K562 (cell line): Measurements from ENCODE around the gene RTP3. TPM values are rescaled to one million over a fixed set of nuclear protein-coding genes. Genes with fewer than 3 reads are reported as not detected.

Source experiments
- CHD4 ChIP-seq: fragments of 200-600 bp; sonication (generic); IDR thresholded peaks from 3 replicates; pipeline ENCODE4 v1.6.1; 2012; ENCODE audit warnings: low read depth, mild to moderate bottlenecking, mixed read lengths, low read length, inconsistent platforms; ENCODE audit not compliant: insufficient read depth, insufficient replicate concordance, poor library complexity, severe bottlenecking
- CTBP1 ChIP-seq: fragments of 450-650 bp; IDR thresholded peaks from 2 replicates; pipeline ENCODE4 v1.6.1; 2016; ENCODE audit warnings: borderline replicate concordance
- NFE2 ChIP-seq: IDR thresholded peaks from 2 replicates; pipeline ENCODE4 v1.6.1; 2014; ENCODE audit warnings: antibody characterized with exemption, low read depth
- PHF21A ChIP-seq: fragments of 450-650 bp; IDR thresholded peaks from 2 replicates; pipeline ENCODE4 v1.6.1; 2017; ENCODE audit warnings: low read depth, borderline replicate concordance
- SMARCA5 ChIP-seq: fragments of 450-650 bp; IDR thresholded peaks from 2 replicates; pipeline ENCODE4 v1.6.1; 2016
- ZNF589 ChIP-seq: fragments of 200-800 bp; sonication (Bioruptor generic); IDR thresholded peaks from 2 replicates; pipeline ENCODE4 v1.6.1; 2016; ENCODE audit warnings: low read depth, missing genetic modification characterization, missing compliant biosample characterization
- polyA plus RNA-seq, 8 experiments: library from polyadenylated mRNA; depleted of rRNA in 4 of 8; stranded (reverse) in 5 of 8; unstranded in 3 of 8; fragments of >200 nt; fragmentation: Nextera tagmentation in 2 of 8; fragmentation: Illumina TruSeq in 1 of 8; extraction: Ambion mirVana in 2 of 8; extraction: Trizol in 1 of 8; gene quantifications; 2 replicates each; pipeline versions ENCODE4 v1.2.1 to v1.2.3, GENCODE V29; 2011 to 2014; ENCODE audit warnings: inconsistent platforms in 1 of 8, missing spikeins in 1 of 8
- total RNA-seq, 7 experiments: library from RNA; depleted of rRNA in 6 of 7; stranded (reverse); fragments of >200 nt in 6 of 7; fragmentation: Illumina TruSeq in 2 of 7; extraction: Trizol in 2 of 7; gene quantifications; 2 replicates each; pipeline versions ENCODE4 v1.2.1 to v1.2.3, GENCODE V29; 2011 to 2021; ENCODE audit warnings: low replicate concordance in 1 of 7
- TF ChIP-seq, protein P1 (sequence below): sonication (generic); formaldehyde crosslinking; IDR thresholded peaks from 2 replicates; pipeline ENCODE4 v1.8.0; 2022; ENCODE audit warnings: mild to moderate bottlenecking, missing genetic modification reagents
- TF ChIP-seq, protein P2 (sequence below), 2 experiments: fragments of 450-650 bp; formaldehyde crosslinking in 1 of 2; IDR thresholded peaks; 2 replicates each; pipeline versions ENCODE4 v1.4.0 to v1.6.1; 2014 to 2020; ENCODE audit warnings: mild to moderate bottlenecking in 2 of 2, borderline replicate concordance in 1 of 2, low read depth in 1 of 2
- TF ChIP-seq, protein P3 (sequence below): IDR thresholded peaks from 2 replicates; pipeline ENCODE4 v1.6.1; 2011; ENCODE audit warnings: borderline replicate concordance, low read depth, mild to moderate bottlenecking, moderate library complexity, low read length; ENCODE audit not compliant: insufficient read depth, poor library complexity, severe bottlenecking
- TF ChIP-seq, protein P4 (sequence below): fragments of 450-650 bp; IDR thresholded peaks from 2 replicates; pipeline ENCODE4 v1.6.1; 2016; ENCODE audit warnings: mild to moderate bottlenecking
- TF ChIP-seq, protein P5 (sequence below): sonication (generic); formaldehyde crosslinking; IDR thresholded peaks from 2 replicates; pipeline ENCODE4 v1.9.0; 2022; ENCODE audit warnings: mild to moderate bottlenecking, missing genetic modification reagents

The RTP3 gene
- total and polyA plus RNA-seq, 9 of the 15 experiments (the other 6 are each of a cell fraction or from before 2014, with no cell fraction given) = not detected

DNA sequence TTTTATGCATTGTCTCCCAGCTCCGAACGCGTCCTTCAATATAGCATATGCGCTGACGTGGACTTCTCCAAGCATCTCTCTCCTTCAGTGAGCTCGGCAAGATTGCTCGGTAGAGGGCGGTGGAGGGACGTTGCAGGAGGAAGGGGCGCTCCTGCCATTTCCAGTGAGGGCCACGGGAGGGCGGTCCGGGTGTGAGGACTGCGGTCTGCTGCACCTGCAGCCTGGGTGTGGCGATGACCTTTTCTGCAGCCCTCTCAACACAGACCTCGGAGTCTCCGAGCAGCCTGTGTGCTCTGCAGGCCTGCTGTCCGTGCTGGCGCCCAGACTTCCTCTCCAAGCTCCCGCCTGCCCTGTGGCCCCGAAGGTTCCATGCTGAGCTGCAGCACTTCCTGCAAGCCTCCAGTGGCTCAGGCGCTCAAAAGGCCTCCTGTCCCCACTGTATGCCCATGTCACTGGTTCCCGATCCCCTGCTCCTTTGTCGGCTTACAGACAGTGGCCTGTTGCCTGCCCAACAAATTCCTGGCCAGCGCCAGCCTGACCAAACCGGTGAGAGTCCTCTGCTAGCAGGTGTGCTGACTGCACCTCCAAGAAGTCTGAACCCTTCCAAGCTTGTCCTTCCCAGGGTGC, 8.9 kb upstream of the RTP3 start (continued):
- TF ChIP-seq, protein P1, sequence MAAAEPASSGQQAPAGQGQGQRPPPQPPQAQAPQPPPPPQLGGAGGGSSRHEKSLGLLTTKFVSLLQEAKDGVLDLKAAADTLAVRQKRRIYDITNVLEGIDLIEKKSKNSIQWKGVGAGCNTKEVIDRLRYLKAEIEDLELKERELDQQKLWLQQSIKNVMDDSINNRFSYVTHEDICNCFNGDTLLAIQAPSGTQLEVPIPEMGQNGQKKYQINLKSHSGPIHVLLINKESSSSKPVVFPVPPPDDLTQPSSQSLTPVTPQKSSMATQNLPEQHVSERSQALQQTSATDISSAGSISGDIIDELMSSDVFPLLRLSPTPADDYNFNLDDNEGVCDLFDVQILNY (CRISPR knock-in tag) = peak; percentile 26; the same call in 1 of the 2 replicates
- TF ChIP-seq PHF21A = peak; percentile 74; the same call in 1 of the 2 replicates
- TF ChIP-seq CTBP1 = peak; percentile 99
- peak; percentile 7; the same call in 1 of the 2 replicates for TF ChIP-seq NFE2
- no peak for TF ChIP-seq CHD4
- TF ChIP-seq, protein P2, sequence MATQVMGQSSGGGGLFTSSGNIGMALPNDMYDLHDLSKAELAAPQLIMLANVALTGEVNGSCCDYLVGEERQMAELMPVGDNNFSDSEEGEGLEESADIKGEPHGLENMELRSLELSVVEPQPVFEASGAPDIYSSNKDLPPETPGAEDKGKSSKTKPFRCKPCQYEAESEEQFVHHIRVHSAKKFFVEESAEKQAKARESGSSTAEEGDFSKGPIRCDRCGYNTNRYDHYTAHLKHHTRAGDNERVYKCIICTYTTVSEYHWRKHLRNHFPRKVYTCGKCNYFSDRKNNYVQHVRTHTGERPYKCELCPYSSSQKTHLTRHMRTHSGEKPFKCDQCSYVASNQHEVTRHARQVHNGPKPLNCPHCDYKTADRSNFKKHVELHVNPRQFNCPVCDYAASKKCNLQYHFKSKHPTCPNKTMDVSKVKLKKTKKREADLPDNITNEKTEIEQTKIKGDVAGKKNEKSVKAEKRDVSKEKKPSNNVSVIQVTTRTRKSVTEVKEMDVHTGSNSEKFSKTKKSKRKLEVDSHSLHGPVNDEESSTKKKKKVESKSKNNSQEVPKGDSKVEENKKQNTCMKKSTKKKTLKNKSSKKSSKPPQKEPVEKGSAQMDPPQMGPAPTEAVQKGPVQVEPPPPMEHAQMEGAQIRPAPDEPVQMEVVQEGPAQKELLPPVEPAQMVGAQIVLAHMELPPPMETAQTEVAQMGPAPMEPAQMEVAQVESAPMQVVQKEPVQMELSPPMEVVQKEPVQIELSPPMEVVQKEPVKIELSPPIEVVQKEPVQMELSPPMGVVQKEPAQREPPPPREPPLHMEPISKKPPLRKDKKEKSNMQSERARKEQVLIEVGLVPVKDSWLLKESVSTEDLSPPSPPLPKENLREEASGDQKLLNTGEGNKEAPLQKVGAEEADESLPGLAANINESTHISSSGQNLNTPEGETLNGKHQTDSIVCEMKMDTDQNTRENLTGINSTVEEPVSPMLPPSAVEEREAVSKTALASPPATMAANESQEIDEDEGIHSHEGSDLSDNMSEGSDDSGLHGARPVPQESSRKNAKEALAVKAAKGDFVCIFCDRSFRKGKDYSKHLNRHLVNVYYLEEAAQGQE (IDR thresholded peaks at IDR 0.05; ENCODE audit: borderline replicate concordance) = peak; percentile 99
- TF ChIP-seq, protein P2 (CRISPR knock-in tag; IDR thresholded peaks at IDR 0.05; ENCODE audit: low read depth) = 0 out of 2 replicates have a peak, but pooled peaks have one; percentile 49
- TF ChIP-seq, protein P3, sequence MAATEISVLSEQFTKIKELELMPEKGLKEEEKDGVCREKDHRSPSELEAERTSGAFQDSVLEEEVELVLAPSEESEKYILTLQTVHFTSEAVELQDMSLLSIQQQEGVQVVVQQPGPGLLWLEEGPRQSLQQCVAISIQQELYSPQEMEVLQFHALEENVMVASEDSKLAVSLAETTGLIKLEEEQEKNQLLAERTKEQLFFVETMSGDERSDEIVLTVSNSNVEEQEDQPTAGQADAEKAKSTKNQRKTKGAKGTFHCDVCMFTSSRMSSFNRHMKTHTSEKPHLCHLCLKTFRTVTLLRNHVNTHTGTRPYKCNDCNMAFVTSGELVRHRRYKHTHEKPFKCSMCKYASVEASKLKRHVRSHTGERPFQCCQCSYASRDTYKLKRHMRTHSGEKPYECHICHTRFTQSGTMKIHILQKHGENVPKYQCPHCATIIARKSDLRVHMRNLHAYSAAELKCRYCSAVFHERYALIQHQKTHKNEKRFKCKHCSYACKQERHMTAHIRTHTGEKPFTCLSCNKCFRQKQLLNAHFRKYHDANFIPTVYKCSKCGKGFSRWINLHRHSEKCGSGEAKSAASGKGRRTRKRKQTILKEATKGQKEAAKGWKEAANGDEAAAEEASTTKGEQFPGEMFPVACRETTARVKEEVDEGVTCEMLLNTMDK = peak; percentile 90
- no peak for TF ChIP-seq ZNF589 (CRISPR knock-in tag)
- TF ChIP-seq, protein P4, sequence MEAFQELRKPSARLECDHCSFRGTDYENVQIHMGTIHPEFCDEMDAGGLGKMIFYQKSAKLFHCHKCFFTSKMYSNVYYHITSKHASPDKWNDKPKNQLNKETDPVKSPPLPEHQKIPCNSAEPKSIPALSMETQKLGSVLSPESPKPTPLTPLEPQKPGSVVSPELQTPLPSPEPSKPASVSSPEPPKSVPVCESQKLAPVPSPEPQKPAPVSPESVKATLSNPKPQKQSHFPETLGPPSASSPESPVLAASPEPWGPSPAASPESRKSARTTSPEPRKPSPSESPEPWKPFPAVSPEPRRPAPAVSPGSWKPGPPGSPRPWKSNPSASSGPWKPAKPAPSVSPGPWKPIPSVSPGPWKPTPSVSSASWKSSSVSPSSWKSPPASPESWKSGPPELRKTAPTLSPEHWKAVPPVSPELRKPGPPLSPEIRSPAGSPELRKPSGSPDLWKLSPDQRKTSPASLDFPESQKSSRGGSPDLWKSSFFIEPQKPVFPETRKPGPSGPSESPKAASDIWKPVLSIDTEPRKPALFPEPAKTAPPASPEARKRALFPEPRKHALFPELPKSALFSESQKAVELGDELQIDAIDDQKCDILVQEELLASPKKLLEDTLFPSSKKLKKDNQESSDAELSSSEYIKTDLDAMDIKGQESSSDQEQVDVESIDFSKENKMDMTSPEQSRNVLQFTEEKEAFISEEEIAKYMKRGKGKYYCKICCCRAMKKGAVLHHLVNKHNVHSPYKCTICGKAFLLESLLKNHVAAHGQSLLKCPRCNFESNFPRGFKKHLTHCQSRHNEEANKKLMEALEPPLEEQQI = peak; percentile 59
- no peak for TF ChIP-seq SMARCA5
- TF ChIP-seq, protein P5, sequence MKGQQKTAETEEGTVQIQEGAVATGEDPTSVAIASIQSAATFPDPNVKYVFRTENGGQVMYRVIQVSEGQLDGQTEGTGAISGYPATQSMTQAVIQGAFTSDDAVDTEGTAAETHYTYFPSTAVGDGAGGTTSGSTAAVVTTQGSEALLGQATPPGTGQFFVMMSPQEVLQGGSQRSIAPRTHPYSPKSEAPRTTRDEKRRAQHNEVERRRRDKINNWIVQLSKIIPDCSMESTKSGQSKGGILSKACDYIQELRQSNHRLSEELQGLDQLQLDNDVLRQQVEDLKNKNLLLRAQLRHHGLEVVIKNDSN (CRISPR knock-in tag) = peak; percentile 57; the same call in 1 of the 2 replicates
